ENCODE data around the gene GTF2IRD1.

Gene GTF2IRD1

GRCh38 chr7:74514131-74514591 is 60.5 kb downstream of the GTF2IRD1 start:
- Histone ChIP-seq H3K27me3 (ENCODE audit: control insufficient read depth, insufficient read depth, low read length) (no peaks in the 10 kb centered on the region), H3K9ac (ENCODE audit: low read depth, low read length) (no peak overlapping the region), H3K36me3 (ENCODE audit: control insufficient read depth, insufficient read depth, low read length) (peaks cover 26% of the 10 kb centered on the region), H3K4me3 (ENCODE audit: low read depth, low read length) (no peak overlapping the region), H3K9me3 (ENCODE audit: control insufficient read depth, insufficient read depth, low read length) (no peaks in the 10 kb centered on the region), H3K4me1 (ENCODE audit: control insufficient read depth, insufficient read depth, low read length) (no peaks in the 10 kb centered on the region)

GRCh38 chr7:74515276-74515675 is 61.6 kb downstream of the GTF2IRD1 start:
- Histone ChIP-seq H3K36me3 (ENCODE audit: control insufficient read depth, insufficient read depth, low read length) (peaks cover 37% of the 10 kb centered on the region), H3K4me1 (ENCODE audit: control insufficient read depth, insufficient read depth, low read length) (no peaks in the 10 kb centered on the region)

DNA sequence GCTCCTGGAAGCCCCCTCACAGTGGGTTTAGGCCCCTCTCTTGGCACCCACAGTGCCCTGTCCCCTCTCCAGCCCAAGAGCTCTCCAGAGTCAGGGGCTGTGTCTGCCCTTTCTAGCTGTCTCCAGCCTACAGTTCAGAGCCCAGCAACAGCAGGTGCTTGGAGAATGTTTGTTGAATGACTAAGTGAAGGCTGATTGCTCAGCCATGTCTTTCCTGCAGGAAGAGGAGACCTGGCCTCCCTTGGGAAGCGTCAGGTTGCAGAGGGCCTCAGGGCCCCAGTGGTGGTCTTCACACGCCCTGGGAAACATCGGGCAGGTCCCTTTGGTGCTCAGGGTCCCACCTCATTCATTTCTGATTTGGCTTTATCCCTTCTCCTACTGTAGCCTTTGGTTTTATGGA is 62.5 kb downstream of the GTF2IRD1 start:
- Histone ChIP-seq H3K4me3 (ENCODE audit: low read depth, low read length) (no peak overlapping the region), H3K9ac (ENCODE audit: low read depth, low read length) (no peak overlapping the region), H3K27me3 (ENCODE audit: control insufficient read depth, insufficient read depth, low read length) (no peaks in the 10 kb centered on the region), H3K4me1 (ENCODE audit: control insufficient read depth, insufficient read depth, low read length) (no peaks in the 10 kb centered on the region), H3K9me3 (ENCODE audit: control insufficient read depth, insufficient read depth, low read length) (no peaks in the 10 kb centered on the region), H3K36me3 (ENCODE audit: control insufficient read depth, insufficient read depth, low read length) (peaks cover 44% of the 10 kb centered on the region)

More at GRCh38 chr7:74515276-74515675, 61.6 kb downstream of the GTF2IRD1 start:
- Histone ChIP-seq H3K4me3 (ENCODE audit: low read depth, low read length) (no peak overlapping the region), H3K27me3 (ENCODE audit: control insufficient read depth, insufficient read depth, low read length) (no peaks in the 10 kb centered on the region), H3K9me3 (ENCODE audit: control insufficient read depth, insufficient read depth, low read length) (no peaks in the 10 kb centered on the region), H3K9ac (ENCODE audit: low read depth, low read length) (no peak overlapping the region)

GRCh38 chr7:74518041-74518440 is 64.3 kb downstream of the GTF2IRD1 start:
- no peaks in the 10 kb centered on the region for H3K27me3 ChIP-seq (ENCODE audit: control insufficient read depth, insufficient read depth, low read length)
- no peaks in the 10 kb centered on the region for H3K4me1 ChIP-seq (ENCODE audit: control insufficient read depth, insufficient read depth, low read length)
- no peak overlapping the region for H3K4me3 ChIP-seq (ENCODE audit: low read depth, low read length)
- peaks cover 55% of the 10 kb centered on the region for H3K36me3 ChIP-seq (ENCODE audit: control insufficient read depth, insufficient read depth, low read length)
- no peak overlapping the region for H3K9ac ChIP-seq (ENCODE audit: low read depth, low read length)
- H3K9me3 ChIP-seq (ENCODE audit: control insufficient read depth, insufficient read depth, low read length): no peaks in the 10 kb centered on the region

DNA sequence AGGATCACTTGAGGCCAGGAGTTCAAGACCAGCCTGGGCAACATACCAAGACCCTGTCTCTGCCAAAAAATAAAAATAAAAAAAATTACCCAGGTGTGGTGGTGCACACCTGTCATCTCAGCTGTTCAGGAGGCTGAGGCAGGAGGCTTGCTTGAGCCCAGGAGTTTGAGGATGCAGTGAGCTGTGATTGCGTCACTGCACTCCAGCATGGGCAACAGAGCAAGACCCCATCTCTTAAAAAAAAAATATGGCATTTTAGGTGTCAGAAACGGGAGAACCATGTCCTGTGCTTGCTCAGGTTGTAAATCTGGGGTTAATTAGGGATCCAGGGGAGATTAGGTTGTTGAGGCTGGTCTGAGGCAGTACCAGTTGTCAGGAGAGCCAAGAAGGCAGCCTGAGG is 64.9 kb downstream of the GTF2IRD1 start:
- Histone ChIP-seq H3K27me3 (ENCODE audit: control insufficient read depth, insufficient read depth, low read length) (no peaks in the 10 kb centered on the region), H3K4me1 (ENCODE audit: control insufficient read depth, insufficient read depth, low read length) (no peaks in the 10 kb centered on the region), H3K9me3 (ENCODE audit: control insufficient read depth, insufficient read depth, low read length) (no peaks in the 10 kb centered on the region), H3K9ac (ENCODE audit: low read depth, low read length) (no peak overlapping the region), H3K36me3 (ENCODE audit: control insufficient read depth, insufficient read depth, low read length) (peaks cover 56% of the 10 kb centered on the region), H3K4me3 (ENCODE audit: low read depth, low read length) (no peak overlapping the region)

DNA sequence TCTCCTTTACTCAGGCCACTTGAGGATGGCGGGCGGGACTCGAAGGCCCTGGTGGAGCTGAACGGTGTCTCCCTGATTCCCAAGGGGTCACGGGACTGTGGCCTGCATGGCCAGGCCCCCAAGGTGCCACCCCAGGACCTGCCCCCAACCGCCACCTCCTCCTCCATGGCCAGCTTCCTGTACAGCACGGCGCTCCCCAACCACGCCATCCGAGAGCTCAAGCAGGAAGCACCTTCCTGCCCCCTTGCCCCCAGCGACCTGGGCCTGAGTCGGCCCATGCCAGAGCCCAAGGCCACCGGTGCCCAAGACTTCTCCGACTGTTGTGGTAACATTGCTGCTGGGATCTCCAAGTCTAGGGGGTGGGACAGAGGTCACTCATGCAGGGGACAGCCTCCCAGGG is 65.7 kb downstream of the GTF2IRD1 start:
- Histone ChIP-seq H3K36me3 (ENCODE audit: control insufficient read depth, insufficient read depth, low read length) (peaks cover 55% of the 10 kb centered on the region), H3K9ac (ENCODE audit: low read depth, low read length) (no peak overlapping the region), H3K27me3 (ENCODE audit: control insufficient read depth, insufficient read depth, low read length) (no peaks in the 10 kb centered on the region), H3K9me3 (ENCODE audit: control insufficient read depth, insufficient read depth, low read length) (no peaks in the 10 kb centered on the region), H3K4me3 (ENCODE audit: low read depth, low read length) (no peak overlapping the region), H3K4me1 (ENCODE audit: control insufficient read depth, insufficient read depth, low read length) (no peaks in the 10 kb centered on the region)

DNA sequence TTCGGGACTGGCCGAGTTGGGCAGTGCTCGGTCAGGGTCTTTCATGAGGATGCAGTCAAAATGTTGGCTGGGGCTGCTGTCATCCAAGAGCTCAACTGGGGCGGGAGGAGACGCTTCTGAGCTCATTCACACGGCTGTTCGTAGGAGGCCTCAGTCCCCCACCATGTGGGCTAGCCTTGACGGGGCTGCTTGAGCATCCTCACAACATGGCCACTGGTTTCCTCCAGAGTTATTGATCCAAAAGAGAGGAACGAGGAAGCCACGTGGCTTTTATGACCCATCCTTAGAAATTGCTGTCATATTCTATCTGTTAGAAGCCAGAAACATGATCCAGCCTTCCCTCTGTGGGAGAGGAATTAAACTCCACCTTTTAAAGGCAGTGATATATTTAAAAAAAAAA is 68.1 kb downstream of the GTF2IRD1 start:
- Histone ChIP-seq H3K36me3 (ENCODE audit: control insufficient read depth, insufficient read depth, low read length) (peaks cover 46% of the 10 kb centered on the region), H3K9me3 (ENCODE audit: control insufficient read depth, insufficient read depth, low read length) (no peaks in the 10 kb centered on the region), H3K9ac (ENCODE audit: low read depth, low read length) (no peak overlapping the region), H3K4me3 (ENCODE audit: low read depth, low read length) (no peak overlapping the region), H3K27me3 (ENCODE audit: control insufficient read depth, insufficient read depth, low read length) (no peaks in the 10 kb centered on the region), H3K4me1 (ENCODE audit: control insufficient read depth, insufficient read depth, low read length) (peaks cover 3% of the 10 kb centered on the region)

GRCh38 chr7:74522281-74522905 is 68.7 kb downstream of the GTF2IRD1 start:
- Histone ChIP-seq H3K9ac (ENCODE audit: low read depth, low read length) (no peak overlapping the region), H3K27me3 (ENCODE audit: control insufficient read depth, insufficient read depth, low read length) (no peaks in the 10 kb centered on the region), H3K4me3 (ENCODE audit: low read depth, low read length) (no peak overlapping the region), H3K9me3 (ENCODE audit: control insufficient read depth, insufficient read depth, low read length) (no peaks in the 10 kb centered on the region), H3K36me3 (ENCODE audit: control insufficient read depth, insufficient read depth, low read length) (peaks cover 46% of the 10 kb centered on the region), H3K4me1 (ENCODE audit: control insufficient read depth, insufficient read depth, low read length) (peaks cover 3% of the 10 kb centered on the region)

DNA sequence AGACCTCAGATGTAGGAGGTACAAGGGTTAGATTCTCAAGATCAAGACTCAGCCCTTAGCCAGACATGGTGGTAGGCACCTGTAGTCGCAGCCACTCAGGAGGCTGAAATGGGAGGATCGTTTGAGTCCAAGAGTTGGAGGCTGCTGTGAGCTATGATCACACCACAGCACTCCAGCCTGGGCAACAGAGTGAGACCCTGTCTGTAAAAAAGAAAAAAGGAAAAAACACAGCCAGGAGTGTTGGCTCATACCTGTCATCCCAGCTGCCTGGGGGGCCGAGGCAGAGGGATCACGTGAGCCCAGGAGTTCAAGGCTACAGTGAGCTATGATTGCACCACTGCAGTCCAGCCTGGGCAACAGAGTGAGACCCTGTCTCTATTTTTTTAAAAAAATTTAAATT is 69.3 kb downstream of the GTF2IRD1 start:
- peaks cover 44% of the 10 kb centered on the region for H3K36me3 ChIP-seq (ENCODE audit: control insufficient read depth, insufficient read depth, low read length)
- no peaks in the 10 kb centered on the region for H3K27me3 ChIP-seq (ENCODE audit: control insufficient read depth, insufficient read depth, low read length)
- H3K9me3 ChIP-seq (ENCODE audit: control insufficient read depth, insufficient read depth, low read length): no peaks in the 10 kb centered on the region
- H3K9ac ChIP-seq (ENCODE audit: low read depth, low read length): no peak overlapping the region
- H3K4me1 ChIP-seq (ENCODE audit: control insufficient read depth, insufficient read depth, low read length): peaks cover 3% of the 10 kb centered on the region
- H3K4me3 ChIP-seq (ENCODE audit: low read depth, low read length): no peak overlapping the region

- H3K4me3 ChIP-seq (ENCODE audit: low read depth, low read length): no peak overlapping the region
- no peak overlapping the region for H3K9ac ChIP-seq (ENCODE audit: low read depth, low read length)
- H3K9me3 ChIP-seq (ENCODE audit: control insufficient read depth, insufficient read depth, low read length): no peaks in the 10 kb centered on the region
- peaks cover 3% of the 10 kb centered on the region for H3K4me1 ChIP-seq (ENCODE audit: control insufficient read depth, insufficient read depth, low read length)
- H3K27me3 ChIP-seq (ENCODE audit: control insufficient read depth, insufficient read depth, low read length): no peaks in the 10 kb centered on the region
- peaks cover 29% of the 10 kb centered on the region for H3K36me3 ChIP-seq (ENCODE audit: control insufficient read depth, insufficient read depth, low read length)
Observed at GRCh38 chr7:74525140-74525539, 71.4 kb downstream of the GTF2IRD1 start.

GRCh38 chr7:74525881-74526280 is 72.2 kb downstream of the GTF2IRD1 start:
- no peak overlapping the region for H3K4me3 ChIP-seq (ENCODE audit: low read depth, low read length)
- H3K4me1 ChIP-seq (ENCODE audit: control insufficient read depth, insufficient read depth, low read length): peaks cover 3% of the 10 kb centered on the region
- no peaks in the 10 kb centered on the region for H3K9me3 ChIP-seq (ENCODE audit: control insufficient read depth, insufficient read depth, low read length)
- no peak overlapping the region for H3K9ac ChIP-seq (ENCODE audit: low read depth, low read length)
- H3K27me3 ChIP-seq (ENCODE audit: control insufficient read depth, insufficient read depth, low read length): no peaks in the 10 kb centered on the region
- H3K36me3 ChIP-seq (ENCODE audit: control insufficient read depth, insufficient read depth, low read length): peaks cover 27% of the 10 kb centered on the region

DNA sequence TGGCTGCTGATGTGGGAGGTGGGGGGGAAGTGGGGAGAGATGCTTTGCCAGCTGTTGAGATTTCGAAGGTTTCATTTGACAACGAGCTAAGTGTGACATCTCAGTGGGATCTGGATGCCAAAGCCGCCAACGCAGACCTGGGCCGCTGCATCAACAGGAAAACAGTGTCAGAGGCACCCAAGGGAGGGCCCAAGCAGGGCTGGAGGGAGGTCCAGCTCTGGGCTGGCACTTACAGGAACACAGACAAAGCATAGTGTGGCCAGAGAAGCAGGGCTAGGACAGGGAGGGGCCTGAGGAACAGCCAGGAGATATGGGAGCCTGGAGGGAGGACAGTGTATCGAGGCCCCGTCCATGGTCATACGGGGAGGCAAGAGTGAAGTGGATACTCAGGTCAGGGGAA is 73.1 kb downstream of the GTF2IRD1 start:
- no peak overlapping the region for H3K4me3 ChIP-seq (ENCODE audit: low read depth, low read length)
- H3K36me3 ChIP-seq (ENCODE audit: control insufficient read depth, insufficient read depth, low read length): peaks cover 24% of the 10 kb centered on the region
- no peaks in the 10 kb centered on the region for H3K27me3 ChIP-seq (ENCODE audit: control insufficient read depth, insufficient read depth, low read length)
- peaks cover 3% of the 10 kb centered on the region for H3K4me1 ChIP-seq (ENCODE audit: control insufficient read depth, insufficient read depth, low read length)
- H3K9ac ChIP-seq (ENCODE audit: low read depth, low read length): no peak overlapping the region
- no peaks in the 10 kb centered on the region for H3K9me3 ChIP-seq (ENCODE audit: control insufficient read depth, insufficient read depth, low read length)
